HepG2 (cell line): ENCODE results near the gene PLEKHG2. TPM values are rescaled to one million over a fixed set of nuclear protein-coding genes. Genes with fewer than 3 reads are reported as not detected.

Experiments used
- ATAD3A ChIP-seq: sonication (generic); formaldehyde crosslinking; IDR thresholded peaks from 2 replicates; pipeline ENCODE4 v1.4.0; 2020; ENCODE audit warnings: missing genetic modification reagents
- CEBPG ChIP-seq: IDR thresholded peaks from 2 replicates; pipeline ENCODE4 v1.6.1; 2016
- FOXM1 ChIP-seq: sonication (generic); formaldehyde crosslinking; IDR thresholded peaks from 2 replicates; pipeline ENCODE4 v1.5.0; 2020; ENCODE audit warnings: missing genetic modification reagents
- GLI4 ChIP-seq: sonication (generic); formaldehyde crosslinking; IDR thresholded peaks from 2 replicates; pipeline ENCODE4 v1.5.1; 2020; ENCODE audit warnings: missing genetic modification reagents, mild to moderate bottlenecking, moderate library complexity, borderline replicate concordance
- HMG20A ChIP-seq: IDR thresholded peaks from 2 replicates; pipeline ENCODE4 v1.6.1; 2016; ENCODE audit warnings: borderline replicate concordance
- JDP2 ChIP-seq: sonication (generic); formaldehyde crosslinking; IDR thresholded peaks from 2 replicates; pipeline ENCODE4 v1.8.1; 2022; ENCODE audit warnings: missing genetic modification reagents, borderline replicate concordance
- MED1 ChIP-seq: sonication (generic); formaldehyde crosslinking; IDR thresholded peaks from 2 replicates; pipeline ENCODE4 v1.4.0; 2020; ENCODE audit warnings: missing genetic modification reagents
- MTF1 ChIP-seq: sonication (generic); formaldehyde crosslinking; IDR thresholded peaks from 2 replicates; pipeline ENCODE4 v1.5.0; 2020; ENCODE audit warnings: missing genetic modification reagents
- NFYC ChIP-seq: IDR thresholded peaks from 2 replicates; pipeline ENCODE4 v1.6.1; 2016; ENCODE audit warnings: missing genetic modification reagents, missing compliant biosample characterization
- RAD21 ChIP-seq: fragments of 450-650 bp; formaldehyde crosslinking; IDR thresholded peaks from 2 replicates; pipeline ENCODE4 v1.5.0; 2020; ENCODE audit warnings: mild to moderate bottlenecking
- RARA ChIP-seq: IDR thresholded peaks from 2 replicates; pipeline ENCODE4 v1.6.1; 2016; ENCODE audit warnings: missing genetic modification reagents, missing compliant biosample characterization
- SALL1 ChIP-seq: sonication (generic); formaldehyde crosslinking; IDR thresholded peaks from 2 replicates; pipeline ENCODE4 v1.8.0; 2022; ENCODE audit warnings: mild to moderate bottlenecking, missing genetic modification reagents
- TEAD2 ChIP-seq: sonication (generic); formaldehyde crosslinking; IDR thresholded peaks from 2 replicates; pipeline ENCODE4 v1.9.0; 2021; ENCODE audit warnings: missing genetic modification reagents
- TP53 ChIP-seq: sonication (generic); formaldehyde crosslinking; conservative IDR thresholded peaks from 2 replicates; pipeline ENCODE4 v1.4.0; 2020; ENCODE audit warnings: missing genetic modification reagents
- U2AF1 ChIP-seq: fragments of 200-400 bp; formaldehyde crosslinking; optimal IDR thresholded peaks from 2 replicates; pipeline ENCODE3; 2017; ENCODE audit warnings: mild to moderate bottlenecking, low read depth, low read length
- WIZ ChIP-seq: sonication (generic); formaldehyde crosslinking; IDR thresholded peaks from 2 replicates; pipeline ENCODE4 v1.5.1; 2020; ENCODE audit warnings: mild to moderate bottlenecking, missing genetic modification reagents
- ZNF124 ChIP-seq: sonication (generic); formaldehyde crosslinking; IDR thresholded peaks from 2 replicates; pipeline ENCODE4 v1.4.0; 2020; ENCODE audit warnings: missing genetic modification reagents
- ZNF138 ChIP-seq: sonication (generic); formaldehyde crosslinking; IDR thresholded peaks from 2 replicates; pipeline ENCODE4 v1.5.0; 2020; ENCODE audit warnings: mild to moderate bottlenecking, low read depth, missing genetic modification reagents
- ZNF17 ChIP-seq: sonication (generic); formaldehyde crosslinking; IDR thresholded peaks from 2 replicates; pipeline ENCODE4 v1.5.0; 2020; ENCODE audit warnings: mild to moderate bottlenecking, missing genetic modification reagents
- ZNF354B ChIP-seq: sonication (generic); formaldehyde crosslinking; IDR thresholded peaks from 2 replicates; pipeline ENCODE4 v1.8.0; 2022; ENCODE audit warnings: mild to moderate bottlenecking, missing genetic modification reagents
- ZNF790 ChIP-seq: sonication (generic); formaldehyde crosslinking; IDR thresholded peaks from 2 replicates; pipeline ENCODE4 v1.8.0; 2022; ENCODE audit warnings: missing genetic modification reagents, mild to moderate bottlenecking, borderline replicate concordance
- polyA plus RNA-seq, 8 experiments: library from polyadenylated mRNA; depleted of rRNA in 3 of 8; stranded (reverse) in 7 of 8; unstranded in 1 of 8; fragments of >200 nt; fragmentation: Illumina TruSeq in 4 of 8; extraction: Trizol in 4 of 8; gene quantifications; 2 replicates each; pipeline versions ENCODE4 v1.2.1 to v1.2.3, GENCODE V29; 2011 to 2016; ENCODE audit warnings: low read depth in 4 of 8, missing spikeins in 1 of 8, mixed read lengths in 1 of 8; ENCODE audit not compliant: insufficient read depth in 1 of 8
- total RNA-seq, 5 experiments: library from RNA; depleted of rRNA; stranded (reverse); fragments of >200 nt; fragmentation: Illumina TruSeq; extraction: Trizol; gene quantifications; 2 replicates each; pipeline ENCODE4 v1.2.3, GENCODE V29; 2016; ENCODE audit warnings: low read depth in 1 of 5
- TF ChIP-seq, protein P1 (sequence below): fragments of 450-650 bp; IDR thresholded peaks from 2 replicates; pipeline ENCODE4 v1.6.1; 2017
- TF ChIP-seq, protein P2 (sequence below): sonication (generic); formaldehyde crosslinking; IDR thresholded peaks from 2 replicates; pipeline ENCODE4 v1.5.0; 2020; ENCODE audit warnings: missing genetic modification reagents
- TF ChIP-seq, protein P3 (sequence below): sonication (generic); formaldehyde crosslinking; IDR thresholded peaks from 2 replicates; pipeline ENCODE4 v1.4.0; 2020; ENCODE audit warnings: missing genetic modification reagents, borderline replicate concordance
- TF ChIP-seq, protein P4 (sequence below), 2 experiments: sonication (generic) in 1 of 2; formaldehyde crosslinking in 1 of 2; IDR thresholded peaks; 2 replicates each; pipeline versions ENCODE4 v1.4.0 to v1.6.1; 2016 to 2020; ENCODE audit warnings: borderline replicate concordance in 1 of 2, low read depth in 1 of 2, mild to moderate bottlenecking in 1 of 2, missing genetic modification reagents in 1 of 2

The PLEKHG2 gene
- total and polyA plus RNA-seq, 2 of the 13 experiments (the other 11 are each of a cell fraction or from before 2014, with no cell fraction given): 3.6 to 6.8 TPM

DNA sequence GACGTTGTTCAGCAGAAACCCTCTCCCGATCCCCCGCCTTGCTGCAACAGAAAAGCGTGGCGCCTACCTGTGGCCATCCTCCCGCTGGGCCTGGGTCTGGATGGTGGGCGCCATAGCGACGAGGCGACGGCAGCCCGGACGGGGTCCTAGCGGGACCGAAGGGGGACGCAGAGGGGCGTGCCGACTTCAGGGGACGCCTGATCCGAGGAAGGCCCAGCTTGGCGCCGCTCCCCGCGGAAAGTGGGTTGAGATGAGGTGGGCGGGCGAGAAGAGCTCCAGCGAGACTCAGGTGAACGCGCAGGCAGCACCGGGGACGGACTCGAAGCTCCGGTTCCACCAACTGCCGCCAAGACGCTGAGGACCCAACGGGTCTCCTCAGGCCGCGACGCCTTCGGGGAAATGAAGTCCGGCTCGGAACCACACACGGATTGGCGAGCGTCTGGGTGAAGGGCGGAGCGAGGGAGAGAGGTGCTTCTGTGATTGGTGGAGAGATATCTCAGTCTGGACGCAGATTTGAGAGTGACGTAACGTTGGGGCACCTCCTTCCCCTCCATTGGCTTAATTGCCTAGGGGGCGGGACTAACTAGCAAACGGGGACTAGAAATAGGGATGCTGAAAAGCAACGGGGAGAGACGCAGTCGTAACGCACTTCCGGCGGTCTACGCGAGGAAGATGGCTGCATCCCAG, 21.6 kb upstream of the PLEKHG2 start, which contains the start of the genes MED29 and PAF1 (continued):
- no peak for TF ChIP-seq RARA (CRISPR knock-in tag)
- no peak for TF ChIP-seq ZNF17 (CRISPR knock-in tag)
- TF ChIP-seq ZNF790 (CRISPR knock-in tag): no peak
- TF ChIP-seq, protein P1, sequence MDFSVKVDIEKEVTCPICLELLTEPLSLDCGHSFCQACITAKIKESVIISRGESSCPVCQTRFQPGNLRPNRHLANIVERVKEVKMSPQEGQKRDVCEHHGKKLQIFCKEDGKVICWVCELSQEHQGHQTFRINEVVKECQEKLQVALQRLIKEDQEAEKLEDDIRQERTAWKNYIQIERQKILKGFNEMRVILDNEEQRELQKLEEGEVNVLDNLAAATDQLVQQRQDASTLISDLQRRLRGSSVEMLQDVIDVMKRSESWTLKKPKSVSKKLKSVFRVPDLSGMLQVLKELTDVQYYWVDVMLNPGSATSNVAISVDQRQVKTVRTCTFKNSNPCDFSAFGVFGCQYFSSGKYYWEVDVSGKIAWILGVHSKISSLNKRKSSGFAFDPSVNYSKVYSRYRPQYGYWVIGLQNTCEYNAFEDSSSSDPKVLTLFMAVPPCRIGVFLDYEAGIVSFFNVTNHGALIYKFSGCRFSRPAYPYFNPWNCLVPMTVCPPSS: no peak
- TF ChIP-seq WIZ: 0 out of 2 replicates have a peak, but pooled peaks have one; percentile 65
- no peak for TF ChIP-seq HMG20A
- TF ChIP-seq GLI4: peak; percentile 63
- TF ChIP-seq ZNF124 (CRISPR knock-in tag): peak; percentile 66; the same call in 1 of the 2 replicates
- TF ChIP-seq MTF1: no peak
- 0 out of 2 replicates have a peak, but pooled peaks have one; percentile 16 for TF ChIP-seq RAD21 (CRISPR knock-in tag)
- TF ChIP-seq, protein P2, sequence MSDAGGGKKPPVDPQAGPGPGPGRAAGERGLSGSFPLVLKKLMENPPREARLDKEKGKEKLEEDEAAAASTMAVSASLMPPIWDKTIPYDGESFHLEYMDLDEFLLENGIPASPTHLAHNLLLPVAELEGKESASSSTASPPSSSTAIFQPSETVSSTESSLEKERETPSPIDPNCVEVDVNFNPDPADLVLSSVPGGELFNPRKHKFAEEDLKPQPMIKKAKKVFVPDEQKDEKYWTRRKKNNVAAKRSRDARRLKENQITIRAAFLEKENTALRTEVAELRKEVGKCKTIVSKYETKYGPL: no peak
- TF ChIP-seq TEAD2 (CRISPR knock-in tag): no peak
- peak; percentile 59 for TF ChIP-seq SALL1 (CRISPR knock-in tag)
- TF ChIP-seq TP53 (CRISPR knock-in tag): 0 out of 2 replicates have a peak, but pooled peaks have one; percentile 76
- no peak for TF ChIP-seq ATAD3A (CRISPR knock-in tag)
- TF ChIP-seq, protein P3, sequence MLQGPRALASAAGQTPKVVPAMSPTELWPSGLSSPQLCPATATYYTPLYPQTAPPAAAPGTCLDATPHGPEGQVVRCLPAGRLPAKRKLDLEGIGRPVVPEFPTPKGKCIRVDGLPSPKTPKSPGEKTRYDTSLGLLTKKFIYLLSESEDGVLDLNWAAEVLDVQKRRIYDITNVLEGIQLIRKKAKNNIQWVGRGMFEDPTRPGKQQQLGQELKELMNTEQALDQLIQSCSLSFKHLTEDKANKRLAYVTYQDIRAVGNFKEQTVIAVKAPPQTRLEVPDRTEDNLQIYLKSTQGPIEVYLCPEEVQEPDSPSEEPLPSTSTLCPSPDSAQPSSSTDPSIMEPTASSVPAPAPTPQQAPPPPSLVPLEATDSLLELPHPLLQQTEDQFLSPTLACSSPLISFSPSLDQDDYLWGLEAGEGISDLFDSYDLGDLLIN (CRISPR knock-in tag): no peak
- TF ChIP-seq NFYC (CRISPR knock-in tag): peak; percentile 97
- TF ChIP-seq JDP2 (CRISPR knock-in tag): no peak
- no peak for TF ChIP-seq FOXM1 (CRISPR knock-in tag)
- peak; percentile 74 for TF ChIP-seq CEBPG
- no peak for TF ChIP-seq U2AF1
- no peak; the same call in 1 of the 2 replicates for TF ChIP-seq MED1 (CRISPR knock-in tag)
- TF ChIP-seq, protein P4, sequence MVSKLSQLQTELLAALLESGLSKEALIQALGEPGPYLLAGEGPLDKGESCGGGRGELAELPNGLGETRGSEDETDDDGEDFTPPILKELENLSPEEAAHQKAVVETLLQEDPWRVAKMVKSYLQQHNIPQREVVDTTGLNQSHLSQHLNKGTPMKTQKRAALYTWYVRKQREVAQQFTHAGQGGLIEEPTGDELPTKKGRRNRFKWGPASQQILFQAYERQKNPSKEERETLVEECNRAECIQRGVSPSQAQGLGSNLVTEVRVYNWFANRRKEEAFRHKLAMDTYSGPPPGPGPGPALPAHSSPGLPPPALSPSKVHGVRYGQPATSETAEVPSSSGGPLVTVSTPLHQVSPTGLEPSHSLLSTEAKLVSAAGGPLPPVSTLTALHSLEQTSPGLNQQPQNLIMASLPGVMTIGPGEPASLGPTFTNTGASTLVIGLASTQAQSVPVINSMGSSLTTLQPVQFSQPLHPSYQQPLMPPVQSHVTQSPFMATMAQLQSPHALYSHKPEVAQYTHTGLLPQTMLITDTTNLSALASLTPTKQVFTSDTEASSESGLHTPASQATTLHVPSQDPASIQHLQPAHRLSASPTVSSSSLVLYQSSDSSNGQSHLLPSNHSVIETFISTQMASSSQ (IDR thresholded peaks at IDR 0.05; ENCODE audit: low read depth): no peak
- TF ChIP-seq, protein P4 (CRISPR knock-in tag; IDR thresholded peaks at IDR 0.05; ENCODE audit: borderline replicate concordance): peak; percentile 79
- TF ChIP-seq ZNF354B (CRISPR knock-in tag): no peak
- peak; percentile 70; the same call in 1 of the 2 replicates for TF ChIP-seq ZNF138 (CRISPR knock-in tag)
